Ovary (tissue), 3 donors: ENCODE results near the gene HCRTR1.

Source experiments
- EP300 ChIP-seq: sonication (generic); formaldehyde crosslinking; IDR thresholded peaks from one replicate; pipeline ENCODE4 v1.6.1; 2017; ENCODE audit warnings: antibody characterized with exemption
- TF ChIP-seq, protein P1 (sequence below), 3 donors: fragments of 450-650 bp in 2 of 3; fragments of 200-600 bp in 1 of 3; IDR thresholded peaks; one replicate each; pipeline versions ENCODE4 v1.5.1 to v1.8.0; 2016 to 2022; ENCODE audit warnings: antibody characterized with exemption in 3 of 3, mild to moderate bottlenecking in 1 of 3
- donor health status: DM: no; HTN: no; CAD: no.

DNA sequence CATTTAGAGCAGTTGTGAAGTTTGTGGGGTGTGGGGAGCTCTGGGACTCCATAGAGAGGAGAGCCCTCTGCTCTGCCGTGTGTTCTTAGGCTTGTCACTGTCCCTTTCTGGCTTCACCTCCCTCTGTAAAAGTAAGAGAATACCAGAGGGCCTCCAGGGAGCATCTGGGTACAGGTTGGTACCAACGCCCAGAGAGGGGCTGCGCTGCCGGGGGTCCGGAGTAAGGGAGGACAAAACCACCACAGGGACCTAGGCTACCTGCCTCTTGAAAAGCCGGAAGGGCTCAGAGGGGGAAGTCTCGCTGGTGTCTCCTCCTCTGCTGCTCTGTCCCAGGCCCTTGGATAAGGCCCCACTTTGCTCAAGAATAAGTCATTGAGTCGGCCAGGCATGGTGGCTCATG, 44.2 kb upstream of the HCRTR1 start:
- TF ChIP-seq, protein P1, sequence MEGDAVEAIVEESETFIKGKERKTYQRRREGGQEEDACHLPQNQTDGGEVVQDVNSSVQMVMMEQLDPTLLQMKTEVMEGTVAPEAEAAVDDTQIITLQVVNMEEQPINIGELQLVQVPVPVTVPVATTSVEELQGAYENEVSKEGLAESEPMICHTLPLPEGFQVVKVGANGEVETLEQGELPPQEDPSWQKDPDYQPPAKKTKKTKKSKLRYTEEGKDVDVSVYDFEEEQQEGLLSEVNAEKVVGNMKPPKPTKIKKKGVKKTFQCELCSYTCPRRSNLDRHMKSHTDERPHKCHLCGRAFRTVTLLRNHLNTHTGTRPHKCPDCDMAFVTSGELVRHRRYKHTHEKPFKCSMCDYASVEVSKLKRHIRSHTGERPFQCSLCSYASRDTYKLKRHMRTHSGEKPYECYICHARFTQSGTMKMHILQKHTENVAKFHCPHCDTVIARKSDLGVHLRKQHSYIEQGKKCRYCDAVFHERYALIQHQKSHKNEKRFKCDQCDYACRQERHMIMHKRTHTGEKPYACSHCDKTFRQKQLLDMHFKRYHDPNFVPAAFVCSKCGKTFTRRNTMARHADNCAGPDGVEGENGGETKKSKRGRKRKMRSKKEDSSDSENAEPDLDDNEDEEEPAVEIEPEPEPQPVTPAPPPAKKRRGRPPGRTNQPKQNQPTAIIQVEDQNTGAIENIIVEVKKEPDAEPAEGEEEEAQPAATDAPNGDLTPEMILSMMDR (IDR thresholded peaks at IDR 0.05), result no peak
- no peak for TF ChIP-seq EP300
